Testis (tissue), 2 donors: Measurements from ENCODE around the gene STAG1.

Source experiments
- CTCF ChIP-seq, 3 experiments: fragments of 450-650 bp in 2 of 3; fragments of 200-600 bp in 1 of 3; sonication (generic) in 1 of 3; IDR thresholded peaks; one replicate each; pipeline ENCODE4 v1.5.1; 2016 to 2019; ENCODE audit warnings: antibody characterized with exemption in 3 of 3, mild to moderate bottlenecking in 2 of 3, moderate library complexity in 1 of 3
- POLR2A ChIP-seq: fragments of 450-650 bp; IDR thresholded peaks from one replicate; pipeline ENCODE4 v1.6.1; 2017; ENCODE audit warnings: antibody characterized with exemption, mild to moderate bottlenecking, moderate library complexity

- TF ChIP-seq CTCF (IDR thresholded peaks at IDR 0.05) (no peak), POLR2A (no peak)
Measured at GRCh38 chr3:136327671-136328070, 424.5 kb downstream of the STAG1 start.
